HEK293T (cell line): Measurements from ENCODE around the gene FAM193A.

ENCODE experiments used
- BHLHE40 ChIP-seq: fragments of 450-650 bp; IDR thresholded peaks from 2 replicates; pipeline ENCODE4 v1.6.1; 2016; ENCODE audit warnings: mild to moderate bottlenecking, moderate library complexity, borderline replicate concordance
- ELF4 ChIP-seq: fragments of 450-650 bp; IDR thresholded peaks from 2 replicates; pipeline ENCODE4 v1.6.1; 2017; ENCODE audit warnings: antibody characterized with exemption
- FOXA1 ChIP-seq: fragments of 450-650 bp; IDR thresholded peaks from 2 replicates; pipeline ENCODE4 v1.6.1; 2016; ENCODE audit warnings: mild to moderate bottlenecking
- L3MBTL2 ChIP-seq: fragments of 450-650 bp; conservative IDR thresholded peaks from 2 replicates; pipeline ENCODE4 v1.6.1; 2016; ENCODE audit warnings: mild to moderate bottlenecking
- PKNOX1 ChIP-seq: fragments of 450-650 bp; IDR thresholded peaks from 2 replicates; pipeline ENCODE4 v1.6.1; 2016
- SUZ12 ChIP-seq: fragments of 450-650 bp; IDR thresholded peaks from 2 replicates; pipeline ENCODE4 v1.6.1; 2016; ENCODE audit warnings: mild to moderate bottlenecking
- ZNF384 ChIP-seq: fragments of 450-650 bp; IDR thresholded peaks from 2 replicates; pipeline ENCODE4 v1.6.1; 2016

DNA sequence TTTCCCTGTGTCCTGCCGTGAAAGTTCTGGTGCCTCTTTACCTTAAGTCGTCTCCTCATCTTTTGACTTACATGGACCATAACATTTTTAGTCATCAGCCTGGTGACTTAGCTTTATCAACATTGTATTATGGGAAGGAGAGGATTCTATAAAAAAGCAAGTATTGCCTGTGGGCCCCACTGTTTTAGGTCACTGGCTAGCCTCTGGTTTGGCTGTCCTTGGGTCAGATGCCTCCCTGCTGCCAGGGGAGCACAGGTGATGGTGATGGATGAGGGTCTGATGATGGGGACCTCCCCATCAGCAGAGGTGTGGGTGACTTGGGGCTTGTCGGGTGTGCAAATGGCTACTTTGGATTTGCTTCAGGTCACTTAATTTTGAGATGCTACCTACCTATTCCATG, 51.8 kb downstream of the FAM193A start:
- TF ChIP-seq ELF4 (no peak), BHLHE40 (no peak), PKNOX1 (no peak), FOXA1 (no peak), SUZ12 (no peak), ZNF384 (no peak), L3MBTL2 (no peak)
